G401.6 (cell line): ENCODE measurements around the gene NID1.
"Not testable (repeated sequence)": the region's sequence is repeated elsewhere in the genome, so short reads cannot be mapped to it uniquely, and the experiment has no call there.

ENCODE experiments used
- FAIRE-seq: peaks from 2 replicates; lab custom pipeline; 2012; peaks lifted over from hg19 to GRCh38; lab: Jason Lieb, UNC

NID1 gene

GRCh38 chr1:235996048-235996785 lies 68.7 kb downstream of the NID1 start:
- FAIRE-seq: no peak

- no peak for FAIRE-seq
Measured at GRCh38 chr1:235995511-235995910, 69.4 kb downstream of the NID1 start.

GRCh38 chr1:235993652-235994051 lies 71.2 kb downstream of the NID1 start:
- FAIRE-seq: no peak

- FAIRE-seq: no peak
Measured at GRCh38 chr1:235992868-235993267, 72.0 kb downstream of the NID1 start.

- no peak for FAIRE-seq
Measured at GRCh38 chr1:235992346-235992745, 72.5 kb downstream of the NID1 start.

GRCh38 chr1:235990330-235990795 lies 74.5 kb downstream of the NID1 start:
- no peak for FAIRE-seq

- no peak for FAIRE-seq
Measured at GRCh38 chr1:235989105-235989504, 75.8 kb downstream of the NID1 start.

- FAIRE-seq: no peak
Measured at GRCh38 chr1:235986869-235987268, 78.0 kb downstream of the NID1 start.

- FAIRE-seq: no peak
Measured at GRCh38 chr1:235984041-235984825, 80.7 kb downstream of the NID1 start.

- FAIRE-seq: no peak
Measured at GRCh38 chr1:235980976-235981375, 83.9 kb downstream of the NID1 start.

GRCh38 chr1:235979716-235980333 lies 85.1 kb downstream of the NID1 start:
- FAIRE-seq: no peak

GRCh38 chr1:235979176-235979575 lies 85.7 kb downstream of the NID1 start:
- no peak for FAIRE-seq

- FAIRE-seq: no peak
Measured at GRCh38 chr1:235976490-235976889, 88.4 kb downstream of the NID1 start.

- no peak for FAIRE-seq
Measured at GRCh38 chr1:235974616-235975015, 90.3 kb downstream of the NID1 start.

- not testable (repeated sequence) for FAIRE-seq
Measured at GRCh38 chr1:235972691-235973090, 92.2 kb downstream of the NID1 start.

GRCh38 chr1:235972311-235972689 lies 92.6 kb downstream of the NID1 start:
- FAIRE-seq: no peak

GRCh38 chr1:235971571-235972310 lies 93.1 kb downstream of the NID1 start:
- FAIRE-seq: peak; percentile 87

GRCh38 chr1:235971020-235971419 lies 93.9 kb downstream of the NID1 start:
- no peak for FAIRE-seq

- no peak for FAIRE-seq
Measured at GRCh38 chr1:235968831-235969230, 96.1 kb downstream of the NID1 start.

- not testable (repeated sequence) for FAIRE-seq
Measured at GRCh38 chr1:235966134-235966533, 98.8 kb downstream of the NID1 start.

GRCh38 chr1:235960809-235961208 lies 104.1 kb downstream of the NID1 start:
- FAIRE-seq: no peak

- no peak for FAIRE-seq
Measured at GRCh38 chr1:235958021-235958420, 106.9 kb downstream of the NID1 start.
